Ishikawa (cell line): Measurements from ENCODE around the gene TMEM120B.

Experiments
- CEBPB ChIP-seq: IDR thresholded peaks from 2 replicates; pipeline ENCODE4 v1.6.1; 2012
- CREB1 ChIP-seq: IDR thresholded peaks from 2 replicates; pipeline ENCODE4 v1.6.1; 2012; ENCODE audit warnings: low read depth
- EGR1 ChIP-seq: IDR thresholded peaks from 2 replicates; pipeline ENCODE4 v1.6.1; 2012
- EP300 ChIP-seq: IDR thresholded peaks from 2 replicates; pipeline ENCODE4 v1.6.1; 2012; ENCODE audit warnings: borderline replicate concordance
- FOXM1 ChIP-seq: IDR thresholded peaks from 2 replicates; pipeline ENCODE4 v1.6.1; 2012; ENCODE audit warnings: low read depth, borderline replicate concordance
- NFIC ChIP-seq: IDR thresholded peaks from 2 replicates; pipeline ENCODE4 v1.6.1; 2012
- RAD21 ChIP-seq: IDR thresholded peaks from 2 replicates; pipeline ENCODE4 v1.6.1; 2012; ENCODE audit warnings: low read depth
- TAF1 ChIP-seq: IDR thresholded peaks from 2 replicates; pipeline ENCODE4 v1.6.1; 2012; ENCODE audit warnings: low read depth, mild to moderate bottlenecking
- TCF12 ChIP-seq: IDR thresholded peaks from 2 replicates; pipeline ENCODE4 v1.6.1; 2012; ENCODE audit warnings: low read depth
- TEAD4 ChIP-seq: IDR thresholded peaks from 2 replicates; pipeline ENCODE4 v1.6.1; 2012
- YY1 ChIP-seq: IDR thresholded peaks from 2 replicates; pipeline ENCODE4 v1.6.1; 2012; ENCODE audit warnings: low read depth
- ZBTB7A ChIP-seq: IDR thresholded peaks from 2 replicates; pipeline ENCODE4 v1.6.1; 2012; ENCODE audit warnings: low read depth
- TF ChIP-seq, protein P1 (sequence below): IDR thresholded peaks from 2 replicates; pipeline ENCODE4 v1.6.1; 2012
- TF ChIP-seq, protein P2 (sequence below): IDR thresholded peaks from 2 replicates; pipeline ENCODE4 v1.6.1; 2012; ENCODE audit warnings: low read depth, mild to moderate bottlenecking
- TF ChIP-seq, protein P3 (sequence below): IDR thresholded peaks from 2 replicates; pipeline ENCODE4 v1.6.1; 2012

Gene TMEM120B

DNA sequence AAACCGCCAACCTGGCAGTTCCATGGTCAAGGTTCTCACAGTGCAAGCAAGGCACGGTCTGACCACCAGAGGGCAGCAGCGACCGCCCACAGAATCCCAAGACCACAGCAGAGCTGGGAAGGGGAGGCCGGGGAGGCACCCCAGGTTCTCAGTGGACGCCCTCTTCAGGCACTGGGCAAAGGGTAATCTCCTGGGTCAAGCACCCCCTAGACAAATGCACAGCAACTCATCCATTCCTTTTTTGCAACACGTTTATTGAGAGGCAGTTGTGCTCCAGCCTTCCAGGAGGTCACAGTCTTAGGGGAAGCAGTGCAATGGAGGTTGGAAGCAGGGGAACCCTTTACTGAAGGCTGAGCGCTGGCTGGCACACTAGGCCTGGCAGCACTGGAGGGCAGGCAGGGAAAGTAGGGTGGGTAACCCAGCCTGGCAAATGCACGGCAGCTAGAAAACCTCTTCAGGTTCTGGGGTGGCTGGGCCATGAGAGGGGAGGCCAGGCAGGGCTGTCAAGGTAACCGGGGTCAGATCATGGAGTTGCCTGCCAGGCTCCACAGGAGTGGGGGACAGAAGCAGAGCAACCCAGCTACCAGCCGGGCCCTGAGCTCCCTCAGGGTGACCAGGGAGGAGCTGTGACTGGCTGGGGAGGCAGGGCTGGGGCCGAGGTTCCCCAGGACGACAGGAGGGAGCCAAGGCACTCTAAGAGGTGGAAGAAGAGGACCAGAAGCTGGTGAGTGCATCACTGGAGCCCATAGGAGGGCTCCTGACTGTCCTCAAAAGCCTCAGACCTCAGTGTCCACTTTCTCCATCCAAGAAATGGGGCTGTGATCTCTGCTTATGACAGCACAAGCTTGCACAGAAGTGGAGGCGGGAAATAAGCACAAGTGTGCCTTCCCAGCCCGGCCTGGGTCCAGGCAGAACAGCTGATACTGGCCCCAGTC is 82.7 kb downstream of the TMEM120B start:
- peak; percentile 88 for TF ChIP-seq RAD21
- no peak for TF ChIP-seq TAF1

DNA sequence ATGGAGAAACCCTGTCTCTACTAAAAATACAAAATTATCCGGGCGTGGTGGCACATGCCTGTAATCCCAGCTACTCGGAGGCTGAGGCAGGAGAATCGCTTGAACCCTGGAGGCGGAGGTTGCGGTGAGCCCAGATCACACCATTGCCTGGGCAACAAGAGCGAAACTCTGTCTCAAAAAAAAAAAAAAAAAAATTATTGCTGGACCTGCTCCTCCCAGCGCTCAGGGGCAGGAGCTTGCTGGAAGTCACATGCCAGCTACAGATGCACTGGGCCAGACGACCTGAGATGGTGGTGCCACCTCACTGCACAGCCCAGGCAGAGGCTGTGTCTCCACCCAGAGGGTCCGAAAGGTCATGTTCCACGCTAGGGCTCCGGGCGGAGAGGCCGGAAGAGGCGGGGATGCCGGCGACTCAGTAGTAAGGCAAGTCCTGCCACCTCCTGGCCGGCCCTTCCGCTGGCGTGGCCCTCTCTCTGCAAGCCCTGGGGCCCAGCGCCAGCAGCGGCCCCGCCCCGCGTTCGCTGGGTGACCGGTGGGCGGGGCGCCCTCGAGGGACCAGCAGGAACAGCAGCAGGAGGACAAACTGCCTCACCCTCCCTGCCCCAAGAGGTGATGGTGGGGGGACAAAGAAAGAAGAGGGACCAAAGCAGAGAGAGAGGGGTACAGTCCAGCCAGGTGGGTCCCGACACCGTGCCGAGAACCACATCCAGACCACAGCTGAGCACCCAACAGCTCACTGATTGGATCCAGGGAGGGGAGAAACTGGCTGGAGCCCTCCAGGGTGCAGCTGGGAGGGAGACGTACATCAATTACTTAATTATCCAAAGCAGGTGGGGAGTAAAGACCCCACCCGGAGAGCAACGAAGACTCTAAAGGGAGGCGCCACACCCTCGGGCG is 84.6 kb downstream of the TMEM120B start:
- TF ChIP-seq NFIC (peak; percentile 63; the same call in 1 of the 2 replicates), CEBPB (peak; percentile 38; the same call in 1 of the 2 replicates), EGR1 (no peak), TAF1 (peak; percentile 56; the same call in 1 of the 2 replicates), ZBTB7A (peak; percentile 55), FOXM1 (no peak), CREB1 (0 out of 2 replicates have a peak, but pooled peaks have one; percentile 42), TCF12 (peak; percentile 77; the same call in 1 of the 2 replicates), EP300 (peak; percentile 54), YY1 (peak; percentile 69; the same call in 1 of the 2 replicates), RAD21 (no peak), TEAD4 (peak; percentile 65; the same call in 1 of the 2 replicates)
- TF ChIP-seq, protein P1, sequence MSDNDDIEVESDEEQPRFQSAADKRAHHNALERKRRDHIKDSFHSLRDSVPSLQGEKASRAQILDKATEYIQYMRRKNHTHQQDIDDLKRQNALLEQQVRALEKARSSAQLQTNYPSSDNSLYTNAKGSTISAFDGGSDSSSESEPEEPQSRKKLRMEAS: peak; percentile 68; the same call in 1 of the 2 replicates
- TF ChIP-seq, protein P2, sequence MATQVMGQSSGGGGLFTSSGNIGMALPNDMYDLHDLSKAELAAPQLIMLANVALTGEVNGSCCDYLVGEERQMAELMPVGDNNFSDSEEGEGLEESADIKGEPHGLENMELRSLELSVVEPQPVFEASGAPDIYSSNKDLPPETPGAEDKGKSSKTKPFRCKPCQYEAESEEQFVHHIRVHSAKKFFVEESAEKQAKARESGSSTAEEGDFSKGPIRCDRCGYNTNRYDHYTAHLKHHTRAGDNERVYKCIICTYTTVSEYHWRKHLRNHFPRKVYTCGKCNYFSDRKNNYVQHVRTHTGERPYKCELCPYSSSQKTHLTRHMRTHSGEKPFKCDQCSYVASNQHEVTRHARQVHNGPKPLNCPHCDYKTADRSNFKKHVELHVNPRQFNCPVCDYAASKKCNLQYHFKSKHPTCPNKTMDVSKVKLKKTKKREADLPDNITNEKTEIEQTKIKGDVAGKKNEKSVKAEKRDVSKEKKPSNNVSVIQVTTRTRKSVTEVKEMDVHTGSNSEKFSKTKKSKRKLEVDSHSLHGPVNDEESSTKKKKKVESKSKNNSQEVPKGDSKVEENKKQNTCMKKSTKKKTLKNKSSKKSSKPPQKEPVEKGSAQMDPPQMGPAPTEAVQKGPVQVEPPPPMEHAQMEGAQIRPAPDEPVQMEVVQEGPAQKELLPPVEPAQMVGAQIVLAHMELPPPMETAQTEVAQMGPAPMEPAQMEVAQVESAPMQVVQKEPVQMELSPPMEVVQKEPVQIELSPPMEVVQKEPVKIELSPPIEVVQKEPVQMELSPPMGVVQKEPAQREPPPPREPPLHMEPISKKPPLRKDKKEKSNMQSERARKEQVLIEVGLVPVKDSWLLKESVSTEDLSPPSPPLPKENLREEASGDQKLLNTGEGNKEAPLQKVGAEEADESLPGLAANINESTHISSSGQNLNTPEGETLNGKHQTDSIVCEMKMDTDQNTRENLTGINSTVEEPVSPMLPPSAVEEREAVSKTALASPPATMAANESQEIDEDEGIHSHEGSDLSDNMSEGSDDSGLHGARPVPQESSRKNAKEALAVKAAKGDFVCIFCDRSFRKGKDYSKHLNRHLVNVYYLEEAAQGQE: no peak
- TF ChIP-seq, protein P3, sequence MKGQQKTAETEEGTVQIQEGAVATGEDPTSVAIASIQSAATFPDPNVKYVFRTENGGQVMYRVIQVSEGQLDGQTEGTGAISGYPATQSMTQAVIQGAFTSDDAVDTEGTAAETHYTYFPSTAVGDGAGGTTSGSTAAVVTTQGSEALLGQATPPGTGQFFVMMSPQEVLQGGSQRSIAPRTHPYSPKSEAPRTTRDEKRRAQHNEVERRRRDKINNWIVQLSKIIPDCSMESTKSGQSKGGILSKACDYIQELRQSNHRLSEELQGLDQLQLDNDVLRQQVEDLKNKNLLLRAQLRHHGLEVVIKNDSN: peak; percentile 74

DNA sequence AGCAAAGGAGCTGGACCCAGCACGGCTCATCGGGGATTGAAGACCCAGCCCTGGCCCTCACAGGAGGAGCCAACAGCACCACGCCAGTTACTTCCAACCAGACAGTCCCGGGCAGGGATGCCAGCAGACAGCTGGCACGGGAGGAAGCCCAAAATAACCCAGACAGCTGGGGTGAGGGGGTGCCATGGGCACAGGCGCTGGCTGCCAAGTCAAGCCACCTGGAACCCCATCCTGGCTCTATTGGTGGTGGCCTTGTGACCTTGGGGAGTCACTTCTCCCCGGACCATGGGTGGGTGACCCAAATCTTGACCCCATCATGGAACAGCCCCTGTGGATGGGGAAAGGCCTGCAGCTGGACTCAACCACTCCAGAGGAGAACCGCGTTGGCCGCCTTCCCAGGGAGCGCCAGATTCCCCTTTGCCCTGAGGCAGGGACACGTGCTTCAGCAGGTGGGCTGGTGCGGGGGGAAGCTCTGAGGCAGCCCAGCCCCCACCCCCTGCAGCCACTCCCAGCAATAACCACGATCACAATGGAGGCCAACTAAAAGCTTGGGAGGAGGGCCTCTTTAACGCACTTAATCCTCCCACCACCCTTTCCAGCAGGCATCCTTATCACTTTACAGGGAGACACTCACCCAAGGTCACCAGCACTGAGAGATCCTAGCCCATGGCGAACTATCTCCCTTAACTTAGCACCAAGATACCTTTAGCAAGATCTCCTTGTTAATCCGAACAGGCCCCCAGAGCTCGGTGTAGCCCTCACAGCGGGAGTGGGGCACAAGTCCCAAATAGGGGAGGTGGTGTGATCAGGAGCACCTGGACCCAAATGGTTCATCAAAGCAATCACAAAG is 85.6 kb downstream of the TMEM120B start:
- TF ChIP-seq YY1 (no peak), TAF1 (no peak), TEAD4 (no peak)

DNA sequence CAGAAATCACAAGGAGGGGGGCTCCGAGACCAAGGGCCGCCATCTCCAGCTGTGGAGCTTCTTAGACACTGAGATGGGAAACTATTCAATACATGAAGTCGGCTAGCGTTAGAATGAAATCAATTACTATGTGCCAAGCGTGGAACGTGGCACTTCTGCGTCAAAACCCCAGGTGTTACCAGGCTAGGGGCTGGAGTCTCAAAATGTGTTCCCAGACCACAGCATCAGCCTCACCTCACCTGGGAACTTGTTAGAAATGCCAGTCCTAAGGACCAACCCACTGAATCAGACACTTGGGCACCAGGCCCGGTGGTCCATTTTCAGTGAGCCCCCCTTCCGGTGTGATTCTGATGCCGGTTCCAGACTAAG is 86.2 kb downstream of the TMEM120B start:
- TF ChIP-seq, protein P3: no peak
- TF ChIP-seq, protein P2: no peak
- no peak for TF ChIP-seq TAF1
- TF ChIP-seq TEAD4: no peak
- TF ChIP-seq, protein P1: no peak

DNA sequence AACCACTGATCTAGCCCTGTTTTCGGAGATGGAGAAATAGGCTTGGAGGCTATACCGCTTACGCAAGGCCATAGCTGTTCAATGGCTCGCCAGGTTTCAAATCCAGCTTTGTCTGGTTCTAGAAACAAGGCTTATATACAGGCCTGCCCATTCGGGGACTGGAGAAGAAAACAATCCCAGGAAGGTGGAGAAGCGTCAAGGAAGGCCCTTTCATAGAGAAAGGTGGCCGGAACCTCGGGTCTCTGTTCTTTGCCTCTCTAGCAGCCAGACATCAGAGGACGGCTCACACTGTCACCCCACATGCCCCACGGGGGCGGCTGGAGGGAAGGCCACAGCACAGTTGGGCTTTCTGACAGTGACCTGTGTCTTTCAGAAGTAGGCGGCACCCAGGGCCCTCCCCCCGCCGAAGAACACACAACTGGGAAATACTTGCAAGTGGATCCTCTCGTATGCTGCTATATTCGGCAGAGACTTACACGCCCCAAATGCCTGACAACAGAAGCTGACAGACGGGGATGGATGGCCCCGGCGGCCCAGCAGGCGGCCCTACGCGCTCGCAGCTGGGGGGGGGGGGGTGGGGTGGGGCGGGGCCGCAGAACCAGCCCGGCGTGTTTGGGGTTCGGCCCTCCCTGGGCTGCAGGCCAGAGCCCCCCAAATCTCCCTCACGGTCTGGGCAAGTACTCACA is 86.7 kb downstream of the TMEM120B start:
- TF ChIP-seq ZBTB7A (no peak), TAF1 (peak; percentile 4; the same call in 1 of the 2 replicates), TEAD4 (peak; percentile 45; the same call in 1 of the 2 replicates), YY1 (no peak), CREB1 (no peak), EP300 (no peak), NFIC (peak; percentile 56; the same call in 1 of the 2 replicates), CEBPB (peak; percentile 55)
- TF ChIP-seq, protein P3: no peak
